Measurements from ENCODE around the gene SPDEF.

GRCh38 chr6:34598712-34599111, 42.6 kb upstream of the SPDEF start:
- TF ChIP-seq POLR2A (IDR thresholded peaks at IDR 0.05): no peak
- TF ChIP-seq CTCF (IDR thresholded peaks at IDR 0.05): no peak
- no peak for TF ChIP-seq EP300 (IDR thresholded peaks at IDR 0.05; ENCODE audit: low read depth)
